Chondrocyte (in vitro differentiated cells): Measurements from ENCODE around the gene CYYR1. TPM values are rescaled to one million over a fixed set of nuclear protein-coding genes. Genes with fewer than 3 reads are reported as not detected.
A peak's percentile ranks its signal among the peaks of the same experiment; 100 is the strongest.

Source experiments
- DNase-seq: peaks from one replicate; pipeline ENCODE4 v3.0.0; 2021; ENCODE audit warnings: mixed read lengths, low spot score
- H3K27ac Mint-ChIP-seq: one replicate; pipeline ENCODE4 v1.8.0; 2021; ENCODE audit warnings: mild to moderate bottlenecking, moderate library complexity, mixed read lengths; ENCODE audit not compliant: unreplicated experiment
- H3K27me3 Mint-ChIP-seq: 2 replicates; pipeline ENCODE4 v1.8.0; 2021; ENCODE audit warnings: low read depth, mixed read lengths
- H3K36me3 Mint-ChIP-seq: 2 replicates; pipeline ENCODE4 v1.8.0; 2021; ENCODE audit warnings: low read depth, mixed read lengths
- H3K4me1 Mint-ChIP-seq: 2 replicates; pipeline ENCODE4 v1.8.0; 2021; ENCODE audit warnings: low read depth, mild to moderate bottlenecking, mixed read lengths
- H3K4me3 Mint-ChIP-seq: one replicate; pipeline ENCODE4 v1.8.0; 2021; ENCODE audit warnings: mild to moderate bottlenecking, moderate library complexity, mixed read lengths; ENCODE audit not compliant: unreplicated experiment
- H3K9me3 Mint-ChIP-seq: 2 replicates; pipeline ENCODE4 v1.8.0; 2021; ENCODE audit warnings: low read depth, mixed read lengths
- total RNA-seq: library from RNA; stranded (reverse); gene quantifications from 3 replicates; pipeline ENCODE4 v1.2.1, GENCODE V29; 2021
- TF ChIP-seq, protein P1 (sequence below): fragments of 200-600 bp; sonication (generic); IDR thresholded peaks from 2 replicates; pipeline ENCODE4 v1.5.0; 2021; ENCODE audit warnings: antibody characterized with exemption, mild to moderate bottlenecking, moderate library complexity

Gene CYYR1
- total RNA-seq, 1 donor from 2014 or later: 1.5 TPM

DNA sequence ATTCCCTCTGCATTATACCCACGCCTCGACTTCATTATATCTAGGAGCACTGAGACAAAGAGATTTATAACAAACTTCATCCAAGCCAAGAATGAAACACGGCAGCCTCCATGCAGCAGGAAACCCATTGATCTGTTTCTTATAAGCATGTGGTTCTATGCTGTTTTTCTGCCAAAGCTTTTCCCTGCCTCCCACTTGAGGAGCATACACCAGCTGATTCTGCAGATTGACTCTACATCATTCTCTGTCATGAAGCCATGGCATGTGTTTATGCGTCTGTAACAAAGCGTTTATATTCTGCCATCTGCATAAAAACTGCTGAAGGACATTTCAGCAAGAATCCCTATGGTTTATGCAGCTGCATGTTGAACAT is 102.0 kb downstream of the CYYR1 start:
- Mint-ChIP-seq H3K4me3 (no peak overlapping the region), H3K9me3 (no peaks in the 10 kb centered on the region), H3K27ac (no peak overlapping the region), H3K36me3 (no peaks in the 10 kb centered on the region), H3K27me3 (no peaks in the 10 kb centered on the region), H3K4me1 (peaks cover 8% of the 10 kb centered on the region)
- TF ChIP-seq, protein P1, sequence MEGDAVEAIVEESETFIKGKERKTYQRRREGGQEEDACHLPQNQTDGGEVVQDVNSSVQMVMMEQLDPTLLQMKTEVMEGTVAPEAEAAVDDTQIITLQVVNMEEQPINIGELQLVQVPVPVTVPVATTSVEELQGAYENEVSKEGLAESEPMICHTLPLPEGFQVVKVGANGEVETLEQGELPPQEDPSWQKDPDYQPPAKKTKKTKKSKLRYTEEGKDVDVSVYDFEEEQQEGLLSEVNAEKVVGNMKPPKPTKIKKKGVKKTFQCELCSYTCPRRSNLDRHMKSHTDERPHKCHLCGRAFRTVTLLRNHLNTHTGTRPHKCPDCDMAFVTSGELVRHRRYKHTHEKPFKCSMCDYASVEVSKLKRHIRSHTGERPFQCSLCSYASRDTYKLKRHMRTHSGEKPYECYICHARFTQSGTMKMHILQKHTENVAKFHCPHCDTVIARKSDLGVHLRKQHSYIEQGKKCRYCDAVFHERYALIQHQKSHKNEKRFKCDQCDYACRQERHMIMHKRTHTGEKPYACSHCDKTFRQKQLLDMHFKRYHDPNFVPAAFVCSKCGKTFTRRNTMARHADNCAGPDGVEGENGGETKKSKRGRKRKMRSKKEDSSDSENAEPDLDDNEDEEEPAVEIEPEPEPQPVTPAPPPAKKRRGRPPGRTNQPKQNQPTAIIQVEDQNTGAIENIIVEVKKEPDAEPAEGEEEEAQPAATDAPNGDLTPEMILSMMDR: no peak
- DNase-seq: no peak

DNA sequence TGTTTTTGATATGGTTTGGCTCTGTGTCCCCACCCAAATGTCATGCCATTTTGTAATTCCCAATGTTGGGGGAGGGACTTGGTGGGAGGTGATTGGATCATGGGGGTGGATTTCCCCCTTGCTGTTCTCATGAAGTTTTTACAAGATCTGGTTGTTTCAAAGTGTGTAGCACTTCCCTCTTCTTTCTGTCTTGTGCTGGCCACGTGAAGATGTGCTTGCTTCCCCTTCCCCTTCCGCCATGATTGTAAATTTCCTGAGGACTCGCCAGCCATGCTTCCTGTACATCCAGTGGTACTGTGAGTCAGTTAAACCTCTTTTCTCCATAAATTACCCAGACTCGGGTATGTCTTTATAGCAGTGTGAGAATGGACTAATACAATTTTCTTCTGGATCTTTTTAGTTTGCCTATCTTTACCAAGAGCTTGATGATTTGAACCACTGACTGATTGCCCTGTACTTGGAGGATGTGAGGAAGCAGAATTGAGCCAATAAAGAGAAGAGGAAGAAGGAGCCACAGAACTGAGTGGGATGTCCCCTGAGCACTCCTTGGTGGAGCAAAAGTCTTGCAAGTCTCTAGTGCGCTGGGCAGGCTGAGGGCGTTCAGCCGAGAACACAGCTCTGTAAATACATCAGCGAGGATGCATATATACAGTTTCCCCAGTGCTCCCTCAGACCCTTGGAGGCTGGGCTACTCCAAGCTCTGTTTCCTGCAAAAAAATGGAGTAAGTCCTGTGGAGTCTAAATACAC is 102.6 kb downstream of the CYYR1 start:
- no peaks in the 10 kb centered on the region for H3K27me3 Mint-ChIP-seq
- no peaks in the 10 kb centered on the region for H3K9me3 Mint-ChIP-seq
- H3K27ac Mint-ChIP-seq: no peak overlapping the region
- no peak overlapping the region for H3K4me3 Mint-ChIP-seq
- no peak for DNase-seq
- TF ChIP-seq, protein P1: no peak
- H3K36me3 Mint-ChIP-seq: no peaks in the 10 kb centered on the region
- H3K4me1 Mint-ChIP-seq: peaks cover 11% of the 10 kb centered on the region

DNA sequence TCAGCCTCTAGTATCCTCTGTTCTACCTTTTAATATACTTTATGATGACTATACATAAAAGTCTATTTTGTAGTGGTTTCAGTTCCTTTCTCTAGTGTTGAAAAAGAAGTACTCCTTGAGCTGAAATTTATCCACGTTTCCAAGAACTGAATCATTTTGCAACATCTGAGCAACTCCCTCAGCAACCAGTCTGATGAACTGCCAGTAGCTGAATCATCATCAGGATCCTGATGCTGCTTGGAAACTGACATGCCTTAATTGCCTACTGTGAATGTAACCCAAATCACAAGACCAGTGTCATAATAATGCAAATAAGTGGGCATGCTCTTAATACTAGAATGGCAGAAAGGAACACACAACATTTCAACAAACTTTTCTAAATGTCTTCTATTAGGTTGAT is 103.3 kb downstream of the CYYR1 start:
- Mint-ChIP-seq H3K9me3 (no peaks in the 10 kb centered on the region), H3K4me3 (no peak overlapping the region), H3K4me1 (peaks cover 11% of the 10 kb centered on the region), H3K27ac (peak overlapping the region; percentile 85), H3K27me3 (no peaks in the 10 kb centered on the region), H3K36me3 (no peaks in the 10 kb centered on the region)
- DNase-seq: no peak
- TF ChIP-seq, protein P1: no peak

DNA sequence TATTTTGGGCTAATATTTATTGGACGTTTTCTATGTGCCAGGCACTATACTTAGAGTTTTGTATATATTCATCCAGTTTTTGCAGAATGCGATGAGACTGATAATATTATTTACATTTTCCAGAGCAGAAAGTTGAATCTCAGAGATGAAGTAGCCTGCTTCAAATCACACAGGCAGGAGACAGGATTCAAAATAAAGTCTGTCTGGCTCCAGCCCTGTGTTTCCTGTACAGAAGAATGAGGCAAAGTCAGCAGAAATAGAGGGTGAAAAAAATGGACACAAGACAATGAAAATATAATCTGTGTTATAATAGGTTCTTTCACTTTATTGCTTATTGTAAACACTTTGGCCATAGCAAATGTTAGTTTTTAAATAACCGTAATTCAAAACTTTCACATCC is 107.2 kb downstream of the CYYR1 start:
- peaks cover 11% of the 10 kb centered on the region for H3K4me1 Mint-ChIP-seq
- no peak overlapping the region for H3K27ac Mint-ChIP-seq
- no peak overlapping the region for H3K4me3 Mint-ChIP-seq
- no peaks in the 10 kb centered on the region for H3K9me3 Mint-ChIP-seq
- no peaks in the 10 kb centered on the region for H3K27me3 Mint-ChIP-seq
- TF ChIP-seq, protein P1: no peak
- H3K36me3 Mint-ChIP-seq: no peaks in the 10 kb centered on the region
- no peak for DNase-seq

DNA sequence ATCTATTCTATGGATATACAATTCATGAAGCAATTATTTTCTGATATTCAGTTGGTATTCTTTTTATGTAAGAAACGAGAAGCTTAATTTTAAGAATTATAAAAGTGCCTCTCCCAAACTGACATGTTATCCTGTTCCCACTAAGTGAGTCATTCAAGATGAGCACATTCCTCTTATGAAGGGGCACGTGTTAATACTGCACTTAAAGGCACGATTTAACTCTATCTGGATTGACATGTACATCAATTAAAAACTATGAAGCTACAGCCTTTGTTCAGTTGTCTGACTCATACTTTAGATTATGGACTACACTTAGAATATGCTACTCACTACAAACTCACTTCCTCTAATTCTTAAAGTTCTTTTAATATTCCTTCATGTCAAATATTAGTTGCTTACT is 111.6 kb downstream of the CYYR1 start:
- Mint-ChIP-seq H3K4me1 (peaks cover 3% of the 10 kb centered on the region), H3K27me3 (no peaks in the 10 kb centered on the region), H3K4me3 (no peak overlapping the region), H3K9me3 (no peaks in the 10 kb centered on the region), H3K36me3 (peaks cover 2% of the 10 kb centered on the region), H3K27ac (no peak overlapping the region)
- TF ChIP-seq, protein P1: no peak
- no peak for DNase-seq
